AG04450 (cell line): Measurements from ENCODE around the gene CYSTM1. TPM values are rescaled to one million over a fixed set of nuclear protein-coding genes. Genes with fewer than 3 reads are reported as not detected.

Experiments used
- CTCF ChIA-PET: fragments of 300-600, 350-600 bp; formaldehyde crosslinking; extraction: SDS; loops from one replicate; lab custom pipeline; 2022; ENCODE audit warnings: antibody characterized with exemption, inconsistent platforms; lab: Charles Lee
- POLR2A ChIA-PET: fragments of 350-600 bp; formaldehyde crosslinking; extraction: SDS; loops from one replicate; lab custom pipeline; 2021; ENCODE audit warnings: antibody characterized with exemption, inconsistent platforms; lab: Yijun Ruan, JAX
- DNase-seq: peaks from one replicate; pipeline ENCODE4 v3.0.0-alpha.2; 2011; ENCODE audit warnings: low read depth, low spot score
- H3K27ac ChIP-seq: one replicate; pipeline ENCODE4 v1.5.1; 2012; ENCODE audit warnings: low read depth, low read length, control low read depth
- H3K27me3 ChIP-seq: one replicate; pipeline ENCODE4 v1.6.0; 2012; ENCODE audit warnings: low read length; ENCODE audit not compliant: control insufficient read depth, insufficient read depth
- H3K4me3 ChIP-seq: 2 replicates; pipeline ENCODE4 v1.5.1; 2011; ENCODE audit warnings: mild to moderate bottlenecking, low read depth, low read length, control low read depth
- H3K9me3 ChIP-seq: 2 replicates; pipeline ENCODE4 v1.5.1; 2012; ENCODE audit warnings: low read length; ENCODE audit not compliant: control insufficient read depth, insufficient read depth
- CTCF ChIP-seq: IDR thresholded peaks from 2 replicates; pipeline ENCODE4 v1.5.1; 2011; ENCODE audit warnings: low read depth, low read length, control low read depth, inconsistent platforms
- polyA plus RNA-seq: library from polyadenylated mRNA; depleted of rRNA; stranded (reverse); fragments of >200 nt; gene quantifications from 2 replicates; pipeline ENCODE4 v1.2.3, GENCODE V29; 2011

The CYSTM1 gene
- polyA plus RNA-seq, 1 experiment: 13.1 TPM

GRCh38 chr5:140142856-140143255, 32.1 kb upstream of the CYSTM1 start:
- Histone ChIP-seq H3K9me3 (no peaks in the 10 kb centered on the region; the same call in 1 of the 2 replicates), H3K27me3 (peaks cover 9% of the 10 kb centered on the region), H3K27ac (no peak overlapping the region), H3K4me3 (no peak overlapping the region)
- no peak for DNase-seq
- ChIA-PET CTCF (interaction anchor here (0.8 to 6.6 kb wide), 7 partner anchors 8 to 70 kb away, joined by 3 to 161 read pairs (median 64); partner anchors contain the start of gene PURA), POLR2A (no interaction called here)
- TF ChIP-seq CTCF: no peak

- ChIA-PET CTCF (interaction anchor here (0.6 to 6.6 kb wide), 23 partner anchors 9 to 379 kb away, joined by 3 to 161 read pairs (median 7); partner anchors contain the start of genes HBEGF and PURA), POLR2A (interaction anchor here (0.7 to 1.4 kb wide), 3 partner anchors 10 to 36 kb away, joined by 3 to 4 read pairs (median 3); no protein-coding TSS in a partner anchor)
- H3K4me3 ChIP-seq: no peak overlapping the region
- H3K27me3 ChIP-seq: peaks cover 9% of the 10 kb centered on the region
- TF ChIP-seq CTCF: no peak
- H3K9me3 ChIP-seq: no peaks in the 10 kb centered on the region; the same call in 1 of the 2 replicates
- DNase-seq: no peak
- H3K27ac ChIP-seq: no peak overlapping the region
These were observed 31.3 kb upstream of the CYSTM1 start for GRCh38 chr5:140143521-140144258.

GRCh38 chr5:140145256-140145655, 29.7 kb upstream of the CYSTM1 start:
- TF ChIP-seq CTCF: no peak
- CTCF ChIA-PET: interaction anchor here (0.6 to 6.6 kb wide), 44 partner anchors 8 to 685 kb away, joined by 3 to 161 read pairs (median 5); partner anchors contain the start of genes NRG2 and PURA
- POLR2A ChIA-PET: interaction anchor here (0.5 to 1.5 kb wide), 2 partner anchors 37 to 38 kb away, joined by 4 to 5 read pairs; no protein-coding TSS in a partner anchor

GRCh38 chr5:140145818-140146522, 29.0 kb upstream of the CYSTM1 start:
- H3K9me3 ChIP-seq: no peaks in the 10 kb centered on the region; the same call in 1 of the 2 replicates
- H3K27ac ChIP-seq: no peak overlapping the region
- peak; percentile 24 for DNase-seq
- peak; percentile 52 for TF ChIP-seq CTCF
- ChIA-PET POLR2A (interaction anchor here (0.5 to 1.5 kb wide), 2 partner anchors 37 to 38 kb away, joined by 4 to 5 read pairs; no protein-coding TSS in a partner anchor), CTCF (interaction anchor here (0.6 to 6.6 kb wide), 40 partner anchors 8 to 686 kb away, joined by 3 to 161 read pairs (median 5); partner anchors contain the start of genes NRG2 and PURA)
- peak overlapping the region; percentile 54 for H3K4me3 ChIP-seq
- peaks cover 5% of the 10 kb centered on the region for H3K27me3 ChIP-seq

More at GRCh38 chr5:140145256-140145655, 29.7 kb upstream of the CYSTM1 start:
- Histone ChIP-seq H3K27me3 (peaks cover 9% of the 10 kb centered on the region), H3K27ac (no peak overlapping the region), H3K4me3 (no peak overlapping the region), H3K9me3 (no peaks in the 10 kb centered on the region; the same call in 1 of the 2 replicates)
- no peak for DNase-seq
